ENCODE measurements around the gene IGF2R.

GRCh38 chr6:159941286-159942113 lies 27.4 kb upstream of the IGF2R start:
- TF ChIP-seq POLR2A (IDR thresholded peaks at IDR 0.05; ENCODE audit: low read length) (no peak), GATA1 (IDR thresholded peaks at IDR 0.05; ENCODE audit: low read depth, low read length) (no peak)
